HuH-7 (cell line): Measurements from ENCODE around the gene SETBP1.

Source experiments
- DNase-seq: peaks from one replicate; pipeline ENCODE4 v3.0.0; 2011; ENCODE audit warnings: low spot score

The SETBP1 gene

DNA sequence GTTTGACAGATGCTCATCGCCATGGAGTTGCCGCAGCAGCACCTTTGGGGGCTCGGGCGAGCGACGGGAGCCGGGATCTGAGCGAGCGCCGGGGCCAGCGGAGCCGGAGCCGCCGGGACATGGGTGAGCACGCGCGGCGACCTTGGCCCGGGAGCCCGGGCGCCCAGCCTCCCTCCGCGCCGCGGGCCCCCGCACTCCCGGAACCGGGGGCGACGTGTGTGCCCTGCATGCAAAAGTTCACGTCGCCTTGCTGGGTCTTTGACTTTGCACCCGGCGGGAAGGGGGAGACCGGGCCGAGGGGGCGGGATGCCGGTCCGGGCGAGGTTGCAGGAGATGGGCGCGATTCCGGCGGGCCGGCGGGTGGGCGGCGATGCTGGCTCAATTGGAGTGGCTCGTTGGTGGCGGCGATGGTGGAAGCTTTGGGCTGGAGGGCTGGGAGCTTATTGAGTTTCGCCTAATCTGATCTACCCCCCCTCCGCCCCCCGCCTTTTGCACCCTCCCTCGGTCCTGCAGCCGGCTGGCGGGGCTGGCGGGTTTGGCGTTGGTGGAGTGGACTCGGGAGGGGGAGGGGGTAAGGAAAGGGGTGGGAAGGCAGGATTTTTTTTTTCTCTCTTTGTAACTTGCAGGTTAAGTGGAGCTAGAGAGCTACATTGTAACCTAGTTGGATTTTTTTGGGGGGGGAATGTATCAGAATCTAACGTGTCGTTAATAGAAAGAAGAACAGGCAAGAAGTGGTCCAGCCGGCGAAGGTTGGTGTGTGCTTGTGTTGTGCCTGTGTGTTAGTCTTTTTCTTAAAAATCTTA is at the start of gene SETBP1:
SETBP1 (plus strand) TSS at position 616 of the 803 bp plus-strand sequence. CDS start 20,459 bp downstream, outside the sequence.
- peak; percentile 66 for DNase-seq

DNA sequence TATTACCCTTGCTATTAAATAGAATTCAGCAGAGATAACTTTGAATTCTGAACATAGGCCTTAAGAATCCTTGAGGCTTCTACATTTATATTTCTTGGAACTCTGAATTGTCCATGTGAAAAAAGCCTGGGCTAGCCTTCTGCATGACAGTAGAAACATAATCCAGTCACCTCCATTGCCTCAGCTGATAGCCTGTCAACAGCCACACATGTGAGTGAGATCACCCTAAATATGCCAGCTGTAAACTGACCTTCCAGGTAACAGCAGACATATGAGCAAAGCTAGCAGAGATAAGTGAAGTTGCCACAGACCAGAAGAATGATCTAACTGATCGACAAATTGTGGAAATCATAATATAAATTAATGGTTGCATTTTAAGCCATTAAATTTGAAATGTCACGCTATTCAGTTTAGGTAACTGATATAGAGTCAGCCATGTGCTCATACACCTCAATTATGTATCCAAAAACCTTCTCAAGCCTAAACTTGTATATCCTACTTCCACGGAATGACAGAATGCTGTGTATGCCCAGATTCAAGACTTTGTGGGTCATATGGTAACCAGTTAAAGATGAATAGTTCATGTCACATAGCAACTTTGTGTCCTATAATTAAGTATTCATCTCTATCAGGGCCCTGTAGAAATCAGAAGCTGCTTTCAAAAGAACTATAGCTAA is 48.1 kb upstream of the SETBP1 start:
- DNase-seq, result no peak

DNA sequence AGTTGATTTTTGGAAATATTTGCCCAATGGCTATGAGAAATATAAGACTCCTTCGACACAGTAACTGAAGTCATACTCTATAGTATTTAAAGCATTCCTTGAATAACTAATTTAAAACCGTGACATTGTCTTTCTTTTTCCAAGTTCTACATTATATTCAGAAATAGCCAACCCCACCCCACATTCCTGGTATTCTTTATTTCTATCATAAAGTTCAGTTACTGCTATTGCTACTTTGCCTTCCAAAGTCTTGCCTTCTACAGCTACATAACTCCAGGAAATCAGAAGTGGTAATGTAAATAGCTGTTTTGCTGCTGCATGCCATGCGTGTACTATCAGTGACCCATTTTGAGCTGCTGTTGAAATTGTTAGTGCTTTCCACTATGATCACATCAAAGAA is 45.1 kb upstream of the SETBP1 start:
- no peak for DNase-seq

DNA sequence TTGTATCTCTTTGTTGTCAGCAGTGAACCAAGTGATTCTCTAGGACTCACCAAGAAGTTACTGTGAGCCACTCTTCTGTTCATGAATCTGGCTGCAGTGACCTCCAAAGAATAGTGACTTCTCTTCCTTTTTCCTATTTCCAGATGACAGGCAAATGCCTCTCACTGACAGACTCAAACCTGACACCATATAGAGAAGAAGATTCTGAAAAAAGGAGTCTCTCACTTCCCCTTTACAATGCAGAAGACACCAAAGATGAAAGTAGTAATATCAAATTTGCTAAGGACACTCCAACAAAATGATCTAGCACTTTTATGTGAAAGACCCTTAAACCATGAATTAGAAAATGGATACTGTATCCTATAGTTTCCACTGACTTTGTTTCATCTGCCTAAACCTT is 44.4 kb upstream of the SETBP1 start:
- no peak for DNase-seq

DNA sequence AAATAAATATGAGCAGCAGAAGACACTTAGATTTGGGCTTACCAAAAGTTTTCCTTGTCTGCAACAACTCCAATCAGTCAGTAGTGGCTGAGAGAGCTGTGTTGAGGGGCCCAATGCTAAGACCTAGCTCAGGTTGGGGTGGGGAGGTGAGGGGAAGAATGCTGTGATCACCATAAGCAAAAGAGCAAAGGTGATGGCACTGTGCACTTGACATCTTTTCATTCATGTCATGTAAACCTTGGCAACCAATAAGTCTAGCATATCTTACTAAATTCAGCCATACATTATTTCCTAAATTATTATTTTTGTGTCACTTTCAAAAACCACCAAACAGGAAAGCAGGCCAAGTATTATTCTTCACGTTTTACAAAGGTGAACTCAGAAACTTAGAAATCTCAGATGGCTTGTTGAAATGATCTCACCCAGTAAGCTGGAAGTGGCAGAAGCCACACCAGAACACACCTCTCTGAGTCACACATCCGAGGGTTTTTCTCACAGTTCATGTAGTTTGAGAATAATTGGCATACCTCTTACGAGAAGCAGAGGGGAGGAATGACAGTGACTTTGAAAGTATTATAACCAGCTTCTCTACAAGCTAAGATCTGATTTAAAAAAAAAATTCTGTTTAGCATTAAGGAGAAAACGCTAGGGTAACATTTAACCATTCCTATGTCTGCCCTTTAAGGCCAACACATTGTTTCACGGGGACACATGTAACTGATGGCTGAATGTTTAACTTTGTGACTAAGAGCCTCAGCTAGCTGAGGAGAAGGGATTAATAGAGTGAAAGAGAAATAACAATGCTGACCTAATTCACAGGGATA is 43.3 kb upstream of the SETBP1 start:
- DNase-seq, result no peak

DNA sequence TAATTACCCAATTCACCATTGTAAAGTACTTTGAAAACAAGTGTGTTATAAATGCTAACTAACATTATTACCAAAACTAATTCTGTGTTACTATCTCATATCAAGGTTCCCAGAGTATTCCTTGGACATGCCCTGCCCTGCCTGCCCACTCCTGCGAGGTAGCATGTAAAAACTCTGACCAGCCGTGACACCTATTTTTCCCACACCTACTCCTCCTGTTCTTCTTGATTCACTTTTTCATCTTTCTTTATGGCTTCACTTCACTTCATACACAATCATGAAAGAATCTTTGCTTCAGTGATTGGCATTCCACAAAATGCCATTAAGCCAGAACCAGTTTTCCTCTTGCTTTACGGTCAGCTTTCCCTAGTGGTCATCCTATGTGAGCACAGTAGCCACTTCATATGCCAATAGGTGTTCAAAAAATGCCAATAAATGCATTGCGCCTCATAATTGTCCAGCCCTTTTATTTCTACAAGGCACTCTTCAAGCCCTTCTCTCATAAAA is 42.6 kb upstream of the SETBP1 start:
- no peak for DNase-seq

DNA sequence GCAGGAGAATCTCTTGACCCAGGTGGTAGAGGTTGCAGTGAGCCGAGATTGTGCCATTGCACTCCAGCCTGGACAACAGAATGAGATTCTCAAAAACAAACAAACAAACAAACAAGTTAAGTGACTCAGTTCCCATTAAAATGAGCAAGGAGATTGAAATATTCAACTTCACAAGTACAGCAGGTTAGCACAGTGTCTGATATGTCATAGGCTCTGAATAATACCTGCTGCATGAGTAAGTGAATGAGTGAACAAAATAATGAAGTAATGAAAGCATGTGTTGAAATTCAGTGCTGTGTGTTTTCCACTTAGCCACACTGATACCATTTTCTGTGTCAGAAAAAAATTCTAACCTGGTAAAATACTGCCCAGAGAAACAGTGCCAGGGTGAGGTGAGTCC is 41.9 kb upstream of the SETBP1 start:
- no peak for DNase-seq

DNA sequence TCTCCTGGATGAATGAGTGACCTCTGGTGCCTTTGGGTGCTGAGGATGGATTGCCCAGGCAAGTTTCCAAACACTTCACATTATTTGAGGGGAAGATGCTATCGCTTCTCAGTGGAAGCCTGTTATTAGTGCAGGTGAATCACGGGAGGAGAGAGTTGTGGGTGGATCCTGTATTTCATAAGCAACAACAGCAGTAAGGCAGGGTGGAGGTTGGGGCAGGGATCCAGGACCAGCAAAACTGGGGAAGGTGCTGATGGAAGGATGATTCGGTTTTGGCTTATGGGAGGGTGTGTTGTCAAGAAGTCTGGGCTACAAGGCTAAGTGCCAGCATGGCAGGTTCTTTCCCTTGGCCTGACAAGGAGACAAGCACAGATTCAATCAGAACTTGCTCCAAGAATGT is 37.7 kb upstream of the SETBP1 start:
- DNase-seq, result no peak

DNA sequence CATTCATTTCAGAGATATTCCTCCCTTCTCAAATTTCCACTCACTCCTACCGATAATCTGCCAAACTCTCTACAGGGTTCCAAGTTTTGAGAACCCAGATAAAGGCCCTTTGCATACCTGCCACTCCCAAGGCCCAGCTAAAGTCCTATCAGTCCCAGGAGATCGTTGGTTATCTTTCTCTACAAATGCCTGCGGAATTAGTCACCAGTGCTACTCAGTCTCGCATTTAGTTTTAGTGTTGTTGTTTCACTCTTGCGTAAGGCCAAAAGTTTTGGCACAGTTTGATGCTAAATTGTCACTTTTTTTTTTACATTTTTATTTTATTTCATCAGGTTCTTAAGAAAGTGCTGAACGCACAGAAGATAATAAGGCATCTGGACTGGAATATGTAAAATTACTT is 29.2 kb upstream of the SETBP1 start:
- peak; percentile 6 for DNase-seq

DNA sequence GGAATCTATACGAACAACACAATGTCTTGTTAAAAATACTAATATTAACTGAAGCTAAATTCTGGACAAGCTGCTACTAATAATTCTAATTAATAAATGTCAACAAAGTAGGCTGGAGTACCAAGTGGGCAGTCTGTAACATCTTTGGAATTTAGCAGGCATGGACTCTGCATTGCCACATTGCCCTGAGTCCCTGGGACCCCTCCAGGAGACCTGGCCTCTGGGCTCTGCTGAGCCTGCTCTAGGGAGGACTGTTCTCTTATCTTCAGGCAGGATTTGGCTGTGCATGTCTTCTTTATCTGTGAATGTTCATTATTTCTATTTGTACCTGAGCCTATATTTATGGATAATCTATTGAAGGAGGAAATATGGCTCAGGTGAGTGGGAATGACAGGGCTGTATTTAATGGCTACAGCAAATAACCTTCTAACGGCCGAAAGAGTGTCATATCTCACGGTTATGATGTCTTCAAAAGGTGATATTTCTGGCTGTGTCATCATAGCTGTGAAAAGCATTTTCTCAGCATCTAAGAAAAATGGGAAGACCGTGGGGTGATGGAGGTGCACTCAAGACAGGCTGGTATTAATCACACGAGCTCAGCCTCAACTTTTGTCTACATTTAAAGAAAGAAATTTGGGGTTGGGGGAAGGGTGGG is 28.6 kb upstream of the SETBP1 start:
- DNase-seq, result no peak

DNA sequence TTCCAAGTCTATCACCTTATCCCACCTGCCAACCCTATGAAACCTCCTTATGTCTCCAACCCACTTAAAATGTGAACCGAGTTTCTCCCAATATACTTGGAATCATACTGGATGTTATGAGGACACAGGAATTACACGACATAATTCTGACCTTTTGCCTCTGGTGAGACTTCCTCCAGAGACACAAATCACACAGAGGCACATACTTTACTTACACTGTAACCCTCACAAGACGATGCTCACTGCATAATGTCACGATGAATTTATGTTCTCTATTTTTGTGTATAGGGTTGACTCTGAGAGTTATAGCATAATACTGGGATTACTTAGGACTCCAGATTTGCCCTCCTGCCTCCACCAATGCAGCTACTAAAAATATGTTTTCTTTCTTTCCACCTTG is 28.0 kb upstream of the SETBP1 start:
- no peak for DNase-seq

DNA sequence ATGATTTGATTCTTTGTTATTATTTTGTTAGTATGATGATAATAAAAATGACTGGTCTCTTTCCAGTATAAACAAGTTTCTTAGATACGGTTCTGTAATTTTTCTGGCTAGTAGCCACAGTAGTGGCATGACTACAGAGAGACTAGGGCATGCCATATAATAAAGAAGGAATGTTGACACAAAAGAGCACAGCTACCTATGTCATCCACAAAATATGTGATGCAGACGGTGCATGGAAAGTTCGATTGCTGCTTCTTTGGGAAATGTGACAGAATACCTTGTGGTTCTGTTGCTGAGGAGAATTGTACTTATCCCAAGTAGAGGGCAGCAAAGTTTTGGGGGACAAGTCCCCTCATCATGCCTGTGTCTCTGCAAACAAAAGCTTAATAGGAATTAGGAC is 26.1 kb upstream of the SETBP1 start:
- DNase-seq, result no peak

DNA sequence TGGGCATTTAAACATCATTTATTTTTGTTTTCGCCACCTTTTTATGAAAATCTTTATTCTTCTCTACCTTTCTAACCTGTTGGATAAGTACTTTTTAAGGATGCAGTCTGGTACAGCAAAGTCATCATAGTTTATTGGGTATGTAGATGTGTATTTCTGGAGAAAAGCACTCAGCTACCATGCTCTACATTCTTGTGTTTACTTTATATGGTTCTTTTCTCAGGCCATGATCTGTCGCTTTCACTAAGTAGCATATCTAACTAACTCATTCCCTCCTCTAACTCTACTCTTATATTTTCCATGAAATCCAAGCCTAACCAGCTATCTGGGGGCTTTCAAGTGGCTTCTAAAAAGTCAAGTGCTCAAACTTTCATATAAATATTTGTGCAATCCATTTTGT is 25.3 kb upstream of the SETBP1 start:
- no peak for DNase-seq

DNA sequence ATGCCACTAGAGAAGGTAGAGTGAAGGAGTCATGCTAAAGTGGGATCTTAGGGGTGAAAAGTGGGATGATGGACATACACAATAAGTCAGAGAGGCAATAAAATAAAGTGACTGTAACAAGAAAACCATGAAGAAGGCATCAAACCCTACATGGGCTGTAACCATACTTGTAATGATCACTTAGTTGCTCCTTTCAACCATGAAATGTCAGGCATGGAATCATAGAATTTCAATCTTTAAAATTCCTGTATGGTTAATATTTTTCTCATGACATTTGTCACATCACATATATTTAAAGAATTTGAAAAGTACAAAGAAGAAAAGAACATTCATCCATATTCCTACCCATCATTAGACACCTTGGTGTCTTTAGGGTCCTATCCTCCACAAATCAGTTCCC is 20.9 kb upstream of the SETBP1 start:
- no peak for DNase-seq

DNA sequence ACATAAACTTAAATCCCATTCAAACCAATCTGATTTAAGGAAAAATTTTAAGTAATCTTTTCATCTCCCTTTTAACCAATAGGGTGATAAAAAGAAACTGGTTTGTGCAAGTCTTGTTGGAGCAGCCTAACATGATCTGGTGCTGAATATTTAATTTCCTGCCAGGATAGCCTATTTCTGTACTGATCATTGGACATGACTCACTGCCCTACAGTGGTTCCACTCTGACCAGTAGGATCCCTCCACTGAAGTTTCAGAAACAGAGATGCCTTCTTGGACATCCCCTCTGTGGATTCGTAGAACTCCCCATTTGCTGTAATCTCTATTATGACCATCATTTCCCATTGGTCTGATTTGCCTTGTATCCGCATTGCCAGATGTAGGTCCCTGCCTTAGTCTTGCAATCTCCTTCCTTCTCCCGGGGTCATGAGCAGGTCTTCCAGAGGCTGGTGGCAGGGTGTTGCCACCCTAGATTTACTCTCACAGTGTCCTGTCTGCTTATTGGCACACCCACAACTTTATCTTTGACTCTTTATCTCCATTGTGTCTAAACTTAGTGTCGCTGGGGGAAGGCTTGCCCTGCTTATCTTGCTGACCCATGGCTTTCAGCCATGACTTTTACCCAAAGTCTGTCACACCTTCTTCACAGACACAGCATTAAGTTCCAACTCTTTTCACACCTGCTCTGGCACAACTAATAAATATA is 12.3 kb upstream of the SETBP1 start:
- DNase-seq, result no peak

DNA sequence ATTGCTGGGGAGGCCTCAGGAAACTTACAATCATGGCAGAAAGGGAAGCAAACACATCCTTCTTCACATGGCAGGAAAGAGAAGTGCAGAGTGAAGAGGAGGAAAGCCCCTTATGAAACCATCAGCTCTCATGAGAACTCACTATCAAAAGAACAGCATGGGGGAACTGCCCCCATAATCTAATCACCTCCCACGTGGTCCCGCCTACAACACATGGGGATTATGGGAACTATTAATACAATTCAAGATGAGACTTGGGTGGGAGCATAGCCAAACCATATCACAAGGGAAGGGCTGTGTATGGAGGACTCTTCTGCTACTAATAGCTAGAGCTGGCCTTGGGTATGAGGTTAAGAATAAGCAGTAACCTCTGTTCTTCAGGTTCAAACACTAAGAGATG is 8.8 kb upstream of the SETBP1 start:
- DNase-seq, result no peak

DNA sequence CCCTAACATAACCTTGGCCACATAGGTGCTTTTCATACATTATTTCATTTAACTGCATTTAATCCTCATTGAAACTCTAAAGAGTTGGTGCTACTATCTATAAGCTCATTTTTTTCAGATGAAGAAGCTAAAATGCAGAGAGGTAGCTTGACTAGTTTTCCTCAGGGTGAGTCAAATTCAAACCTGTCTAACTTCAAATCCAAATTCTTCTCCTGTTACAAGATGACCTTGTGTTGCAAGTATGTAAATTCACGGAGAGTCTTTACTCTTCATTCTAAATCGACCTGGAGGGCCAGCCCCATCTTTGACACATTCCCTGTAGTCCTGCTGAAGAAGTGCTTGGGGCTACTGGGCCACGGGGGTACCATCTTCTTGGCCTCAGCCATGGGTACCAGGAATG is 8.2 kb upstream of the SETBP1 start:
- no peak for DNase-seq

DNA sequence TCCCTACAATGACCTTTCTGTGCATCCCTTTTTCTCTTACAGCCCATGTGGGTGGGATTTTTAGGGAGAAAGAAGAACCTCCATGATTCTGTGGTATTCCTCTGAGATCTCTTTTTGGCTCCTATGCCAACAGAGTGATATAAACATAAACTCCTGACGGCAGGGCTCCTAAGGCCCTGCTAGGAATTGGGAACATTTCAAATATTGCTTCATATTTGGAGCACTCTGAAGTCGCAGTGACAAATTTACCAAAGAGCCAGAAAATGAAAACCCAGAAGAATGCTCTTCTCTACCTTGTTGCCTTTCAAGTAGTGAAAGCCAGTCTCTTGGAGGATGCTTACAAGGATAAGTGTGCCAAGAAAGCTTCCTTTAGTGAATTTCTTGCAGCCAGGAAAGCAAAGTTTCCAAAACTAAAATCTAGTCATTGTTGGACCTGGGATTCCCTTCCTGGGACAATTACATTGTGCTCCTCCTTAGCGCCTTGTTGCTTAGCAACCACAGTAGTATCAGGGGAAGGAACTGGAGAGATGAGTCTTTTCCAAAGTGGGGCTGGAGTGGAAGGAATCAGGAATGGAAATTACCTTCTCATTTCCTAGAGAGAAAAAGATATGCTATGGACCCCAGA is 7.3 kb upstream of the SETBP1 start:
- DNase-seq, result no peak

DNA sequence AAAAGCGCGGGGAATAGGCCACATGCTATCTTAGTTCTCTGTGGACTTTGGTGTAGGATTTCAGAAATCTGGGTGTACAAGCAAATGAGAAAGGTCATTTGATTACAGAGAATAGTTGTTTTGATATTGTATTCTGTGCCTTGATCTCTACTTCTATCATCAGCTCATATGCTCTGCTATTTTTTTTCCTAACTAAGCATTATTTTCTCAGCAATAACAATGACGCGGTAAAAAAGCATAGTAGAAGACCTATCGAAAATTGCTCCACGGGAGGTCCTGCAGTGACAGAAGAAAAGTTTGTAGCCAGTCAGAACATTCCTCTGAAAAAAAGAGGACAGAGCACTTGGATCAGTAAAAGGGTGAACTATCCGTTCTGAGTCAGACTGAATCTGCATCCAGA is 2.8 kb upstream of the SETBP1 start:
- DNase-seq, result no peak

DNA sequence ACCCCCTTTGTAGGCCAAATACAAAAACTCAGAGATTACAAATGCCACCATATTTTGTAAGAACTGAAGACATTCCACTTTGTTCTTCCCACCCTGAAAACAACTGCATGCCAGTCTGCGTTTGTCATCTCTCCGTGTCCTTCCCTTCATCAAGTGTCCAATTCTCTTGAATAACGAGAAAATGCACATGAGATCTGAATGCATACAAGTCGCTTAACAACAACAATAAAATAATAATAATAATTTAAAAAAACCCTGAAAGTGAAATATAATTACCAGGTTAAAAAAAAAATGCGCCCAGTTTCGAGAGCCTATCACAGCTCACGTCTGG is 2.0 kb upstream of the SETBP1 start:
- DNase-seq, result no peak
